ENCODE results near the gene PSMB10. TPM values are rescaled to one million over a fixed set of nuclear protein-coding genes. Genes with fewer than 3 reads are reported as not detected.

The PSMB10 gene
- total RNA-seq, 1 donor = 47.0 TPM

GRCh38 chr16:67946128-67946569 lies 9.5 kb upstream of the PSMB10 start:
- Histone ChIP-seq H3K4me1 (ENCODE audit: insufficient read depth, low read length) (no peaks in the 10 kb centered on the region), H3K36me3 (ENCODE audit: insufficient read depth, low read length) (peaks cover 92% of the 10 kb centered on the region), H3K27me3 (ENCODE audit: insufficient read depth, low read length) (no peaks in the 10 kb centered on the region), H2AFZ (ENCODE audit: low read length) (no peak overlapping the region), H3K4me3 (ENCODE audit: insufficient read depth, low read length) (no peak overlapping the region), H3K27ac (ENCODE audit: low read depth, low read length) (no peak overlapping the region), H3K79me2 (ENCODE audit: insufficient read depth, low read length) (peaks cover 10% of the 10 kb centered on the region), H3K4me2 (ENCODE audit: insufficient read depth, low read length) (no peak overlapping the region), H4K20me1 (ENCODE audit: insufficient read depth, low read length) (peaks cover 52% of the 10 kb centered on the region), H3K9me3 (ENCODE audit: low read depth, low read length) (no peaks in the 10 kb centered on the region)
- no peak for DNase-seq (ENCODE audit: insufficient read length, low spot score, missing footprints)
- TF ChIP-seq CTCF (IDR thresholded peaks at IDR 0.05; ENCODE audit: extremely low read depth, low read depth, low read length) = no peak

- TF ChIP-seq CTCF (IDR thresholded peaks at IDR 0.05; ENCODE audit: extremely low read depth, low read depth, low read length) = no peak
- H3K79me2 ChIP-seq (ENCODE audit: insufficient read depth, low read length) = peaks cover 8% of the 10 kb centered on the region
- no peaks in the 10 kb centered on the region for H3K27me3 ChIP-seq (ENCODE audit: insufficient read depth, low read length)
- H3K4me3 ChIP-seq (ENCODE audit: insufficient read depth, low read length) = no peak overlapping the region
- H3K36me3 ChIP-seq (ENCODE audit: insufficient read depth, low read length) = peaks cover 92% of the 10 kb centered on the region
- no peak overlapping the region for H3K4me2 ChIP-seq (ENCODE audit: insufficient read depth, low read length)
- H3K4me1 ChIP-seq (ENCODE audit: insufficient read depth, low read length) = no peaks in the 10 kb centered on the region
- no peak overlapping the region for H2AFZ ChIP-seq (ENCODE audit: low read length)
- no peak overlapping the region for H3K27ac ChIP-seq (ENCODE audit: low read depth, low read length)
- no peak for DNase-seq (ENCODE audit: insufficient read length, low spot score, missing footprints)
- no peaks in the 10 kb centered on the region for H3K9me3 ChIP-seq (ENCODE audit: low read depth, low read length)
- peaks cover 50% of the 10 kb centered on the region for H4K20me1 ChIP-seq (ENCODE audit: insufficient read depth, low read length)
These were observed 8.8 kb upstream of the PSMB10 start for GRCh38 chr16:67945392-67945933.

DNA sequence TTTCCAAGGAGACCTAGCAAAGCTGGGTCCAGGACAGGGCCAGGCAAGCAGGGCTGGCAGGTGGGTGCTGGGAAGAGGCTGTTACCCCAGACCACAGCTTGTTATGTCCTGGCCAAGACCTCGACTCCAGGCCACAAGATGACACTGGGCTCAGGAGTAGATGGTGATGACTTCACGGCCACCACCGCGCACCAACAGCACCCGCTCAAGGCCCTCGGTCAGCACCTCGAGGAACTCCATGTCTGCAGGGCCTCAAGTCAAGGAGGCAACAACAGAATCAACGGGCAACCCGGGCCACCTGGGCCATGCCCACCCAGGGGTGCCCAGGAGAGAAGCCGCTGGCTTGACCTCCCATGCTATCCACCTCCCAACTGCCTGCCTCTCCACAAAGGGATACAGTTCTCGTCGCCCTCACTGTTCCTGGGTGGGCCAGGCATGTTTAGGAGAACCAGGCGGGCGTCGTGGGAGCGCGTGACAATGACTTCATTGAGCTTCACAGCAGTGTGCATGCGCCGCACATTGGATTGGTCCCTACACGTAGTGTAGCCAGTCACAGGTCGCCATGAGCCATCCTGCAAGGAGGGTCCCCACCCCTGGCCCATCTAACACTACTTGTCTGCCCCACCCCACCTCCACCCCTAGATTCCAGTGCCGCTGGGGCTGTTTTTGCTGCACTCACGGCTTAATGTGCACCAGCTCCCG lies 8.2 kb upstream of the PSMB10 start:
- TF ChIP-seq CTCF (IDR thresholded peaks at IDR 0.05; ENCODE audit: extremely low read depth, low read depth, low read length) = no peak
- Histone ChIP-seq H4K20me1 (ENCODE audit: insufficient read depth, low read length) (peaks cover 51% of the 10 kb centered on the region), H3K27ac (ENCODE audit: low read depth, low read length) (peak overlapping the region; percentile 27), H3K36me3 (ENCODE audit: insufficient read depth, low read length) (peaks cover 92% of the 10 kb centered on the region), H3K4me1 (ENCODE audit: insufficient read depth, low read length) (no peaks in the 10 kb centered on the region), H3K27me3 (ENCODE audit: insufficient read depth, low read length) (no peaks in the 10 kb centered on the region), H3K9me3 (ENCODE audit: low read depth, low read length) (no peaks in the 10 kb centered on the region), H2AFZ (ENCODE audit: low read length) (no peak overlapping the region), H3K4me2 (ENCODE audit: insufficient read depth, low read length) (no peak overlapping the region), H3K79me2 (ENCODE audit: insufficient read depth, low read length) (peaks cover 14% of the 10 kb centered on the region), H3K4me3 (ENCODE audit: insufficient read depth, low read length) (no peak overlapping the region)
- DNase-seq (ENCODE audit: insufficient read length, low spot score, missing footprints) = no peak
